GM19238 (cell line): ENCODE measurements around the gene ATP5PO.
A peak's percentile ranks its signal among the peaks of the same experiment; 100 is the strongest.
"Not testable (repeated sequence)": the region's sequence is repeated elsewhere in the genome, so short reads cannot be mapped to it uniquely, and the experiment has no call there.

Source experiments
- DNase-seq: peaks from one replicate; pipeline ENCODE4 v3.0.0; 2011; ENCODE audit warnings: low spot score; ENCODE audit not compliant: insufficient read length

ATP5PO gene

GRCh38 chr21:33940881-33941245, 25.3 kb upstream of the ATP5PO start:
- no peak for DNase-seq

- no peak for DNase-seq
Observed at GRCh38 chr21:33940164-33940880, 24.7 kb upstream of the ATP5PO start.

DNA sequence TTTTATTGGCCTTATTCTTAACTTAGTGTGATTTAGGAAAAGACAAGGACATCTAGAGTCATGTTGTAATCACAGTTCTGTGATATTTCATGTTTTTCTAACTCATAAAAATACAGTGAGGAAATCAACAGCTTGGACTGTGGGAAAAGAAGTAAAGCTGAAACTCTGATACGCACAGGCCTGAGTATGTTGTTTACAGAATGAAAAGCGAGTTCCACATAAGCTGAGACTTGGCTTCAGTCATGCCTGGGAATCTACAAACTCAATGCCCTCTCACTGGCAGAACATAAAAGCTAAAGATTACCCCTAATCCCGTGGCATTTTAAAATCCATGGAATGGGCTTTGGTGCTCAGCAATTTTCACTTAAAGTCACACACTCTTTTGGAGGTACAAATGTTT, 23.6 kb upstream of the ATP5PO start:
- DNase-seq, result no peak

DNA sequence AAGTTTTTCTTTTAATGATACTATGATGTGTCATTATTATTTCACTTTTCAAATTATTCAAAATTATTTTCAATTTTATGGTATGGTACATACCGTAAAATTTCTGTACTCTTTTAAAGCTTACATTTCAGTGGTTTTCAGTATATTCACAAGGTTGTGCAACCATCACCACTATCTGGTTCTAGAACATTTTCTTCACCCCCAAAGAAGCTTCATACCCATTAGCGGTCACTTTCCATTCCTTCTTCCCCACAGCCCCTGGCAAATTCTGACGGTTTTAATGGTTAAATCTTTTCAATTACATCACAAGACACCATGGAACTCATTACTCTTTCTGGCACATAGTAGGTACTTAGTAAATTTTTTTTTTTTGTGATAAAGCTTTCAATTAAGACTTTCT, 22.8 kb upstream of the ATP5PO start:
- DNase-seq, result no peak

DNA sequence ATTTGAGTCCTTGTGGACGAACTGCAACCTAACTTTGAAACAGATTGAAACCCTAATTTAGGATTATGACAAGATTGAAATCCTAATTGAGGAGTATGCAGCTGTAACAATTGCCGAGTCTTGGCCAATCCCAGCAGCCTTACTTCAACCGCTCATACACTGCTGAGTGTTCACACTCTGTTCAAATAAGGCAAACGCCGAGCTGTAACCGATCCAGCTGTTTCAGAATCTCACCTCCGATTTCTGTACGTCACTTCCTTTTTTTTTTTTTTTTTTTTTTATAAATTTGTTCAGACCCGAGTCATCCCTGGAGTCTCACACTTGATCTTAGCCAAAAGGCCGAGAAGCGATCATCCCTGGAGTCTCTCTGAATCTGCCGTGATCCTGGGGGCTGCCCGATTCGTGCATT, 22.3 kb upstream of the ATP5PO start:
- no peak for DNase-seq

GRCh38 chr21:33937146-33937545, 21.5 kb upstream of the ATP5PO start:
- DNase-seq, result no peak

DNA sequence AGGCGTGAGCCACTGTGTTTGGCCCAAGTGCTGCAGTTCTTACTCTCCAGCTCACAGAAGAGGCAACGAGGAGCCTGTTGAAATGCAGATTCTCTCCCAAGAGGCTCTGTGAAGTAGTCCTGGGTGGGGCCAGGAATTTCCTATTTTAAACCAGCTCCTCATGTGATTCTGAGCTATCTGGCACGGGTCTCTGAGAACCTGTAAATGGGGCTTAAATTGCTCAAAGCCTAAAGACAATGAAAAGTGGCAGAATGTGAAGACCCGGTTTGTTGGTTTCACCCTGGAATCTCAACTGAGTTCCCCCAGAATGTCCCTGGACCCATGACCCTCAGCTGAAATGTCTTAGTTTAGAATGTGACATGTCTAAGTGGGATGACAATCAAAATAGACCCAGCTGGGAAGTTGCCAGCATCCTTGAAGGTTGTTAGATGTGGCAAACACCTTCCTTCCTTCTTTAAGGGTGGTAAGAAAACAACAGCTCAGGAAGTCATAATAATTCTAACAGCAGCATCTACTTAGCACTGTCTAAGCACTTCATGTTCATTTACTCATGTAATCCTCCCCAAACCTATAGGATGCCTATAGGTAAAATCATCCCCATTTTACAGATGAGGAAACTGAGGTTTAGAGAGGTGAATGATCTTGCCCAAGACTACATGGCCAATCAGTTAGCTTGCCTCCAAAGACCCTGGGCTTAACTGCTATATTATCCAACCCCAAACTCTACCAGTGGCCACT, 20.9 kb upstream of the ATP5PO start:
- no peak for DNase-seq

DNA sequence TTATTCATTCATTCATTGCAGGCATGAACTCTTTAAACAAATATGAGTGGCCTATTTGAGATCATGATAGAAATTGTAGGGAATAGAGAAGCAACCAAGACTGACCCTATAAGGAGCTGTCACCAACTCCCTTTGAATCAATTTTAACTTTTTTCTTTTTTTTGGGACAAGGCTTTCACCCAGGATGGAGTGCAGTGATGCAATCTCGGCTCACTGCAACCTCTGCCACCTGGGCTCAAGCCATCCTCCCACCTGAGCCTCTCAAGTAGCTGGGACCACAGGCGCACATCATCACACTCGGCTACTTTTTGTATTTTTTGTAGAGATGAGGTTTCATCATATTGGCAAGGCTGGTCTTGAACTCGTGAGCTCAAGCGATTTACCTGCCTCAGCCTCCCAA, 17.1 kb upstream of the ATP5PO start:
- DNase-seq, result no peak

GRCh38 chr21:33931799-33932390, 16.3 kb upstream of the ATP5PO start:
- no peak for DNase-seq

DNA sequence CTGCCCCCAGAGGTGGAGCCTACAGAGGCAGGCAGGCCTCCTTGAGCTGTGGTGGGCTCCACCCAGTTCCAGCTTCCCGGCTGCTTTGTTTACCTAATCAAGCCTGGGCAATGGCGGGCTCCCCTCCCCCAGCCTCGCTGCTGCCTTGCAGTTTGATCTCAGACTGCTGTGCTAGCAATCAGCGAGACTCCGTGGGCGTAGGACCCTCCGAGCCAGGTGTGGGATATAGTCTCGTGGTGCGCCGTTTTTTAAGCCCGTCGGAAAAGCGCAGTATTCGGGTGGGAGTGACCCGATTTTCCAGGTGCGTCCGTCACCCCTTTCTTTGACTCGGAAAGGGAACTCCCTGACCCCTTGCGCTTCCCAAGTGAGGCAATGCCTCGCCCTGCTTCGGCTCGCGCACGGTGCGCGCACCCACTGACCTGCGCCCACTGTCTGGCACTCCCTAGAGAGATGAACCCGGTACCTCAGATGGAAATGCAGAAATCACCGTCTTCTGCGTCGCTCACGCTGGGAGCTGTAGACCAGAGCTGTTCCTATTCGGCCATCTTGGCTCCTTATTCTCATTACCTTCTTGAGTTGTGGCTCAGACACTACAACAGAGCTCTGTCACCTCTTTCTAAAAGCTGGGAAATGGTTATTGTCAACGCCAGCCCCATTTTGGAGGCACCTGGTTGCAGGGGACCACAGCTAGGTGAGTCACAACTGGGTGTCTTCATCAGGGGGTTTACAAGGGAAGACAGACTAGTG, 15.6 kb upstream of the ATP5PO start:
- not testable (repeated sequence) for DNase-seq

DNA sequence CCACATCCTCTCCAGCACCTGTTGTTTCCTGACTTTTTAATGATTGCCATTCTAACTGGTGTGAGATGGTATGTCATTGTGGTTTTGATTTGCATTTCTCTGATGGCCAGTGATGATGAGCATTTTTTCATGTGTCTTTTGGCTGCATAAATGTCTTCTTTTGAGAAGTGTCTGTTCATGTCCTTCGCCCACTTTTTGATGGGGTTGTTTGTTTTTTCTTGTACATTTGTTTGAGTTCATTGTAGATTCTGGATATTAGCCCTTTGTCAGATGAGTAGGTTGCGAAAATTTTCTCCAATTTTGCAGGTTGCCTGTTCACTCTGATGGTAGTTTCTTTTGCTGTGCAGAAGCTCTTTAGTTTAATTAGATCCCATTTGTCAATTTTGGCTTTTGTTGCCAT, 10.6 kb upstream of the ATP5PO start:
- DNase-seq, result not testable (repeated sequence)

- no peak for DNase-seq
Observed at GRCh38 chr21:33924766-33925100, 9.1 kb upstream of the ATP5PO start.

DNA sequence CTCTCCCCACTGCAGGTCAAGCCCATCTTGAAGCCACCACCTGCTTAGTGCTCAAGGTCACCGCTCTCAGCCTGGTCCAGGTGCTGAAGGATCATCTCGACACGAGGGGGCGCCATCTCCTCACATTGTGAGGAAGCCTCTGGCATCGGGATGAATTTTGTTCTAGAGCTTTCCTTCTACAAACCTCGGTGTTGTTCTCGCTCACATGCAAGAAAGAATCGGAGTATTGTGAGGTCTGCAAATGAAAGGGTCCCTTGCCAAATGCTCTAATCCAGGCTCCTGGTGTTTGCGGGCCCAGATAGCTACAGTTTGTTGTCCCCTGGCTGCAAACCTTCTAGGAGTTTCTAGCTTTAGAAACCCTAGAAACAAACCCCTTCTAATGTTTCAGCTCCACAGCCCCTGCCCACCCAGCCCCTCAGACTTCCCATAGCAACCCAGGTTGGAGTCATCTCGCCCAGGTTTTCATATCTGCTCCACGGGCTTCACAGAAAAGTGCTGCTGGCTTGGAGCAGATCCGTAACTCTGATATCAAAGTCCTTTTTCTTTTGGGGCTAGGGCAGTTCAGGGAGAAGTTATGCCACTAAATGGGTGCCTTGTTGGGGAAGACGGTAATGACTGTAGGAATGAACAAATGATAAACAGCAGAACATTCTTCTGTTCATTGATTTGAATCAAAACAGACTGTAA, 8.6 kb upstream of the ATP5PO start:
- peak; percentile 56 for DNase-seq

GRCh38 chr21:33917421-33917820, 1.8 kb upstream of the ATP5PO start:
- DNase-seq, result no peak

DNA sequence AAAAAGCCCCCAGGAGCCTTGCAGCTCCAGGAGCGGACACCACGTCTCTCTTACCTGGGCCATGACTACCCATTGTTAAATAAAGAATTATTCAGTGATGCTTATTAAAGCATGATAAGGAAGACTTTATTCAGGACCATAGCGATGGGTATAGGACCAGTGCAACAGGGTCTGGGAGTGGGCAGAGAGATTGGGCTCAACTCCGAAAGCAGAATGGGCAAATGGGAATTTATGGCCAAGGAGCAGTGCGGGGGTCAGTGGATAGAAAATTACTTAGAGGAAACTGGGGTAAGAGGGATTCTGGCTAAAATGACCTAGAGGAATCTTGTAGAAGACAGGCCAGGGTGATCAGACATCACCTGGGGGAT, 580 bp upstream of the ATP5PO start:
- DNase-seq, result no peak

DNA sequence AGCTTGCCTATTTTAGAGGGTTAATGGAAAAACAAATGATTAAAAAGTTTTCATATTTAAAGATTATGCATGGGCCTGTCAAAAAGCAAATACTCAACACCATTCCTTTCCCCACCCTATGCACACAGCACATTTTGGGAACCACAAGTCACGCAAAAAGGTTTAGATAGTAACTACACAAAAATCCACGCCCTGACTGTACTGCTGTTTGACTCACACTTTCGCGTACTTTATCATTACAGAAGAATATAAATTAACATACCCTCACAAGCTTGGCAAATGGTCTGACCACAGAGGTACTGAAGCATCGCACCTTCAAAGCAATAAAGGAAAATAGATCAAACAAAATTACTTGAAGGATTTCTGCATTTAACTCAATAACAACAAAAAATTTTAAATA, 1.4 kb downstream of the ATP5PO start:
- no peak for DNase-seq

GRCh38 chr21:33909756-33910155, 5.8 kb downstream of the ATP5PO start:
- DNase-seq, result no peak

DNA sequence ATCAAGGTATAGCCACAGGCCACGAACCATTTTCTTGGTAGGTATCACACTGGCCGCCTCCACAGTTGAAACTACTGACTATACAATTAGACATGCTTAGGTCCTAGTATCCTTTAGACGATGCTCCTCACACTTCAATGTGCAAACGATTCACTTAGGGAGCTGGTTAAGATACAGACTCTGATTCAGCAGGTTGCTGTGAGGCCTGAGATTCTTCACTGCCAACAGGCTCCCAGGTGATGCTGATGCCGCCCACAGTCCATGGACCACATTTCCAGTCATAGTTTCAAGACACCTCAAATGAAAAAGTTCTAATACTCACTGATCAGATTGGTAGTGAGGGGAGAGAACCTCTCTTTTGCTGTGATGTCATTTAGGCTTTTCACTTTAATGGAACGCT, 6.8 kb downstream of the ATP5PO start:
- no peak for DNase-seq

DNA sequence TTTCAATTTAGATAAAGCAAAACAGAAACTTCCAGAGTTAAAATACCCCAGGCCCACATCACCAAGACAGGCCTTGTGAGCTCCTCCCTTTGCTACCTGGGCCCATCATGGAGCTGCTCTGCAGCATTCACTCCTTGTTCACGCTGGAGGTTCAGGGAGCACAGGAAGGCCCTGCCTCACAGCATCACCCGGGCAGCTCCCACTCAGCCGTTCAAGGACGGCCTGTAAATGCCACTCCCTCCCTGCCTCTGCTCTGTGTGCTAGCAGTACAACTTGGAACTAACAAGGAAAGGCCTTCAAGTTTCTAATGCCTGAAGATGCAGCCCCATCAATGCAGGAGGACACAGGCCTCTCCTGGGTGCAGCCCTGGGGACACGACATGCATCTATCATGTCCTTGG, 11.6 kb downstream of the ATP5PO start:
- DNase-seq, result no peak

DNA sequence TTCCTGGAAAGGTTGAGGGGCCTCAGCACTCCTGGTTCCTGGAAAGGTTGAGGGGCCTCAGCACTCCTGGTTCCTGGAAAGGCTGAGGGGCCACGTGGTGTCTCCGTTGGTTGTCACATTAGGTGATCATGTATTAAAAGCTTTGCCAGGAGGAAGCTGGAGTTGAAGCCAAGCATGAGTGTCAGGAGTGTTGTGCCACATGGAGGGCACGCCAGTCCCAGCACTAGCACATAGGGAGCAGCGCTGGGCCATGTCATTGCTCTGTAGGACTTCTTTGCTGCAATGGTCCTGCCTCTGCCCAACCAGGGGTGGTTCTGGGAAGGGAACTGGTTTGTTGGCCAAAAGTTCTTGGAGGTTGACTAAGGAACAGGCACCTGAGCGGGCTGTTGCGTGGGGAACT, 13.3 kb downstream of the ATP5PO start:
- DNase-seq, result no peak

DNA sequence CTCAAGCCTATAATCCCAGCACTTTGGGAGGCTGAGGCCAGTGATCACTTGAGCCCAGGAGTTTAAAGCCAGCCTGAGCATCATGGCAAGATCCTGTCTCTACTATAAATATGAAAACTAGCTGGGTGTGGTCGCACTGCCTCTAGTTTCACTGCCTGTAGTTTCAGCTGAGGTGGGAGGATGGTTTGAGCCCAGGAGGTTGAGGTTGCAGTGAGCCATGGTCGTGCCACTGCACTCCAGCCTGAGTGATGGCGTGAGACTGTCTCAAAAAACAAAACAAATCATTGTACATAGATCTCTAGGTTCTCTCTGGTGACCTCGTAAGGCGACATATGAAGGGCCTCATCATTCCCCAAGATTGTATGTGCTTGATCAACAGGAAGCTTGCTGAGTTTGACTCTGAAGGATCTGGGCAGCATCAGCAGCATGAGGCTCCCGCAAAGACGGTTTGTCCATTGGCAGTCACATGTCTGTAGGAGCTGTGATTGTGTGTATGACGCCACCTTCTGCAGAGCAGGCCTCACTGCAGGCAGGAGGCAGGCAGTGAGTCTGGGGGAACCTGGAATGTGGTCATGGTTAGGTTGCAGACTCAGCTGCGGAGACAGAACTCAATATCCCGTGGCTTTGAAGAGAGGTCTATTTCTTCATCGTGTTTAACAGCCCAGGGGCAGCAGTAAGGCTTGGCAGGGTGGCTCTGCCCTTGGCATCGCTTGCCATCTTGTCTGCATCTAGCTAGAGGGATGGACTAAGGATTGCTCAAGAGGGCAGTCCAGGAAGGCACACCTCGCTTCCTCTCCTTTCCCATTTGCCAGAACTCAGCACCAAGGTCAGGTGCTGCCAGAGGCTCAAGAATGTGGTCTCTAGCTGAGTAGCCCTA, 14.0 kb downstream of the ATP5PO start:
- no peak for DNase-seq
